HepG2 (cell line): ENCODE measurements around the gene PFDN2. TPM values are rescaled to one million over a fixed set of nuclear protein-coding genes. Genes with fewer than 3 reads are reported as not detected.

Source experiments
- CBX2 ChIP-seq, 2 experiments: fragments of 200-600 bp in 1 of 2; sonication (generic); formaldehyde crosslinking in 1 of 2; IDR thresholded peaks; 2 replicates each; pipeline versions ENCODE4 v1.7.0 to v1.8.1; 2018 to 2022; ENCODE audit warnings: low read depth in 2 of 2, low read length in 1 of 2, mild to moderate bottlenecking in 1 of 2, missing genetic modification reagents in 1 of 2
- FOXA3 ChIP-seq: IDR thresholded peaks from 2 replicates; pipeline ENCODE4 v1.6.1; 2016; ENCODE audit warnings: missing genetic modification reagents, missing compliant biosample characterization
- FOXP4 ChIP-seq: sonication (generic); formaldehyde crosslinking; IDR thresholded peaks from 2 replicates; pipeline ENCODE4 v1.4.0; 2020; ENCODE audit warnings: missing genetic modification reagents
- PRDM15 ChIP-seq: sonication (generic); formaldehyde crosslinking; IDR thresholded peaks from 2 replicates; pipeline ENCODE4 v1.4.0; 2020; ENCODE audit warnings: missing genetic modification reagents
- SPEN ChIP-seq: sonication (generic); formaldehyde crosslinking; IDR thresholded peaks from 2 replicates; pipeline ENCODE4 v1.5.1; 2020; ENCODE audit warnings: low read depth, mild to moderate bottlenecking, missing genetic modification reagents
- ZBTB2 ChIP-seq: sonication (generic); formaldehyde crosslinking; IDR thresholded peaks from 2 replicates; pipeline ENCODE4 v1.8.0; 2022; ENCODE audit warnings: low read depth, missing genetic modification reagents
- ZNF44 ChIP-seq: sonication (generic); formaldehyde crosslinking; IDR thresholded peaks from 2 replicates; pipeline ENCODE4 v1.5.1; 2020; ENCODE audit warnings: mild to moderate bottlenecking, missing genetic modification reagents
- ZNF660 ChIP-seq: sonication (generic); formaldehyde crosslinking; IDR thresholded peaks from 2 replicates; pipeline ENCODE4 v1.5.1; 2020; ENCODE audit warnings: mild to moderate bottlenecking, low read depth, missing genetic modification reagents, borderline replicate concordance
- ZNF782 ChIP-seq: sonication (generic); formaldehyde crosslinking; IDR thresholded peaks from 2 replicates; pipeline ENCODE4 v1.4.0; 2020; ENCODE audit warnings: missing genetic modification reagents, mild to moderate bottlenecking, borderline replicate concordance
- polyA plus RNA-seq, 8 experiments: library from polyadenylated mRNA; depleted of rRNA in 3 of 8; stranded (reverse) in 7 of 8; unstranded in 1 of 8; fragments of >200 nt; fragmentation: Illumina TruSeq in 4 of 8; extraction: Trizol in 4 of 8; gene quantifications; 2 replicates each; pipeline versions ENCODE4 v1.2.1 to v1.2.3, GENCODE V29; 2011 to 2016; ENCODE audit warnings: low read depth in 4 of 8, missing spikeins in 1 of 8, mixed read lengths in 1 of 8; ENCODE audit not compliant: insufficient read depth in 1 of 8
- total RNA-seq, 5 experiments: library from RNA; depleted of rRNA; stranded (reverse); fragments of >200 nt; fragmentation: Illumina TruSeq; extraction: Trizol; gene quantifications; 2 replicates each; pipeline ENCODE4 v1.2.3, GENCODE V29; 2016; ENCODE audit warnings: low read depth in 1 of 5
- TF ChIP-seq, protein P1 (sequence below): sonication (generic); formaldehyde crosslinking; IDR thresholded peaks from 2 replicates; pipeline ENCODE4 v1.4.0; 2020; ENCODE audit warnings: mild to moderate bottlenecking, missing genetic modification reagents, borderline replicate concordance
- TF ChIP-seq, protein P2 (sequence below): IDR thresholded peaks from 2 replicates; pipeline ENCODE4 v1.6.1; 2016; ENCODE audit warnings: missing genetic modification reagents, missing compliant biosample characterization
- TF ChIP-seq, protein P3 (sequence below): sonication (generic); formaldehyde crosslinking; IDR thresholded peaks from 2 replicates; pipeline ENCODE4 v1.8.0; 2022; ENCODE audit warnings: mild to moderate bottlenecking, missing genetic modification reagents

The PFDN2 gene
- total and polyA plus RNA-seq, 2 of the 13 experiments (the other 11 are each of a cell fraction or from before 2014, with no cell fraction given) = 62.6 to 63.6 TPM

DNA sequence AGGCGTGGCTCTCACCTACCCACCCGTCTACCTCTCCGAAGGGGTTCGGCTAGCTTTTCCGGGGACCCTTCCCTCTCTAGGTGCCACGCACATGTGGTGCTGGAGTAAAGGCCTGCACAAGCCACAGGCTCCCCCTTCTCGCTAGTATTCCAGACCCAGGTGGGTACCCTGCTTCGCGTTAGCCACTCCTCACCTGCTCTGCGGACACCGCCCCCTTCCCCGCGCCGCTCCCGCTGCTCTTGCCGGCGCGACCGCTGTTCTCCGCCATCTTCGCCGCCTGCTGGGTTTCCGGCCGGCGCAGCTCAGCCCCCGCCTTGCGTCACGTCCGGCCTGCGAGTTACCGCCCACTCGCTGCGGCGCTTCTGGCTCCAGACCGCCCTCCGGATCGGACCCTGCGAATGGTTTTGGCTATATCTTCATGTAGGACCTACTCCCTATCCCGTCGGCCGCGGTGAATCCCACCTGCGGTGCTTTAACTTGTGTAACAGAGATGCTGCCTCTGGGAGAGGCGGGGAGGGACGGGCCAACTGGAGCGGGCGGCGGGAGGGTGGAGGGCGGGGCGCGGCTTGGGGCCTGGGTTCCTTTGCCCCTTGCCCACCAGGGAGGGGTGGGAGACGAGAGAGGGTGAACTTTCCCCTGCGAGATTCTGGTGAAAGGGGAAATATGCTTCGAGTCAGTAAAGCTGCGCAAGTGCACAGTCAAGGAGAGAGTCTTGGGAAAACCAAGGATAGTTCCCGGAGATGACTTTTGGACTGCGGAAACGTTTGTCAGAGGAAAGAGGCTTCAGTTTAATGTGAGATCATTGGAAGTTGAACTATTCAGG lies at the start of gene PFDN2, which contains the start of gene NIT1 (continued):
- TF ChIP-seq FOXA3 = no peak; the same call in none of the 2 replicates
- no peak for TF ChIP-seq ZNF782 (CRISPR knock-in tag)
- TF ChIP-seq, protein P1, sequence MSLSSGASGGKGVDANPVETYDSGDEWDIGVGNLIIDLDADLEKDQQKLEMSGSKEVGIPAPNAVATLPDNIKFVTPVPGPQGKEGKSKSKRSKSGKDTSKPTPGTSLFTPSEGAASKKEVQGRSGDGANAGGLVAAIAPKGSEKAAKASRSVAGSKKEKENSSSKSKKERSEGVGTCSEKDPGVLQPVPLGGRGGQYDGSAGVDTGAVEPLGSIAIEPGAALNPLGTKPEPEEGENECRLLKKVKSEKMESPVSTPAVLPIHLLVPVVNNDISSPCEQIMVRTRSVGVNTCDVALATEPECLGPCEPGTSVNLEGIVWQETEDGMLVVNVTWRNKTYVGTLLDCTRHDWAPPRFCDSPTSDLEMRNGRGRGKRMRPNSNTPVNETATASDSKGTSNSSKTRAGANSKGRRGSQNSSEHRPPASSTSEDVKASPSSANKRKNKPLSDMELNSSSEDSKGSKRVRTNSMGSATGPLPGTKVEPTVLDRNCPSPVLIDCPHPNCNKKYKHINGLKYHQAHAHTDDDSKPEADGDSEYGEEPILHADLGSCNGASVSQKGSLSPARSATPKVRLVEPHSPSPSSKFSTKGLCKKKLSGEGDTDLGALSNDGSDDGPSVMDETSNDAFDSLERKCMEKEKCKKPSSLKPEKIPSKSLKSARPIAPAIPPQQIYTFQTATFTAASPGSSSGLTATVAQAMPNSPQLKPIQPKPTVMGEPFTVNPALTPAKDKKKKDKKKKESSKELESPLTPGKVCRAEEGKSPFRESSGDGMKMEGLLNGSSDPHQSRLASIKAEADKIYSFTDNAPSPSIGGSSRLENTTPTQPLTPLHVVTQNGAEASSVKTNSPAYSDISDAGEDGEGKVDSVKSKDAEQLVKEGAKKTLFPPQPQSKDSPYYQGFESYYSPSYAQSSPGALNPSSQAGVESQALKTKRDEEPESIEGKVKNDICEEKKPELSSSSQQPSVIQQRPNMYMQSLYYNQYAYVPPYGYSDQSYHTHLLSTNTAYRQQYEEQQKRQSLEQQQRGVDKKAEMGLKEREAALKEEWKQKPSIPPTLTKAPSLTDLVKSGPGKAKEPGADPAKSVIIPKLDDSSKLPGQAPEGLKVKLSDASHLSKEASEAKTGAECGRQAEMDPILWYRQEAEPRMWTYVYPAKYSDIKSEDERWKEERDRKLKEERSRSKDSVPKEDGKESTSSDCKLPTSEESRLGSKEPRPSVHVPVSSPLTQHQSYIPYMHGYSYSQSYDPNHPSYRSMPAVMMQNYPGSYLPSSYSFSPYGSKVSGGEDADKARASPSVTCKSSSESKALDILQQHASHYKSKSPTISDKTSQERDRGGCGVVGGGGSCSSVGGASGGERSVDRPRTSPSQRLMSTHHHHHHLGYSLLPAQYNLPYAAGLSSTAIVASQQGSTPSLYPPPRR (CRISPR knock-in tag) = no peak
- no peak; the same call in none of the 2 replicates for TF ChIP-seq PRDM15
- TF ChIP-seq, protein P2, sequence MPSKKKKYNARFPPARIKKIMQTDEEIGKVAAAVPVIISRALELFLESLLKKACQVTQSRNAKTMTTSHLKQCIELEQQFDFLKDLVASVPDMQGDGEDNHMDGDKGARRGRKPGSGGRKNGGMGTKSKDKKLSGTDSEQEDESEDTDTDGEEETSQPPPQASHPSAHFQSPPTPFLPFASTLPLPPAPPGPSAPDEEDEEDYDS (CRISPR knock-in tag) = peak; percentile 78
- peak; percentile 40; the same call in 1 of the 2 replicates for TF ChIP-seq FOXP4
- TF ChIP-seq CBX2 (IDR thresholded peaks at IDR 0.05; ENCODE audit: low read depth, low read length) = no peak
- TF ChIP-seq CBX2 (CRISPR knock-in tag; IDR thresholded peaks at IDR 0.05; ENCODE audit: low read depth) = no peak
- no peak for TF ChIP-seq ZNF660 (CRISPR knock-in tag)
- TF ChIP-seq SPEN (CRISPR knock-in tag) = peak; percentile 80
- TF ChIP-seq ZBTB2 (CRISPR knock-in tag) = 0 out of 2 replicates have a peak, but pooled peaks have one; percentile 68
- TF ChIP-seq, protein P3, sequence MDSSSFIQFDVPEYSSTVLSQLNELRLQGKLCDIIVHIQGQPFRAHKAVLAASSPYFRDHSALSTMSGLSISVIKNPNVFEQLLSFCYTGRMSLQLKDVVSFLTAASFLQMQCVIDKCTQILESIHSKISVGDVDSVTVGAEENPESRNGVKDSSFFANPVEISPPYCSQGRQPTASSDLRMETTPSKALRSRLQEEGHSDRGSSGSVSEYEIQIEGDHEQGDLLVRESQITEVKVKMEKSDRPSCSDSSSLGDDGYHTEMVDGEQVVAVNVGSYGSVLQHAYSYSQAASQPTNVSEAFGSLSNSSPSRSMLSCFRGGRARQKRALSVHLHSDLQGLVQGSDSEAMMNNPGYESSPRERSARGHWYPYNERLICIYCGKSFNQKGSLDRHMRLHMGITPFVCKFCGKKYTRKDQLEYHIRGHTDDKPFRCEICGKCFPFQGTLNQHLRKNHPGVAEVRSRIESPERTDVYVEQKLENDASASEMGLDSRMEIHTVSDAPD = no peak
- peak; percentile 73; the same call in 1 of the 2 replicates for TF ChIP-seq ZNF44
